ENCODE results near the gene SPINT3.
"Not testable (repeated sequence)": the region's sequence is repeated elsewhere in the genome, so short reads cannot be mapped to it uniquely, and the experiment has no call there.

The SPINT3 gene

GRCh38 chr20:45501600-45501999 lies 13.8 kb downstream of the SPINT3 start:
- no peak for DNase-seq

GRCh38 chr20:45500022-45500421 lies 15.4 kb downstream of the SPINT3 start:
- no peak for DNase-seq

- DNase-seq, result no peak
Observed at GRCh38 chr20:45497971-45498494, 17.4 kb downstream of the SPINT3 start.

GRCh38 chr20:45496166-45496565 lies 19.3 kb downstream of the SPINT3 start:
- DNase-seq, result no peak

- DNase-seq, result no peak
Observed at GRCh38 chr20:45495501-45495941, 19.9 kb downstream of the SPINT3 start.

- no peak for DNase-seq
Observed at GRCh38 chr20:45489083-45489531, 26.3 kb downstream of the SPINT3 start.

- no peak for DNase-seq
Observed at GRCh38 chr20:45487231-45487635, 28.2 kb downstream of the SPINT3 start.

GRCh38 chr20:45485388-45485787 lies 30.0 kb downstream of the SPINT3 start:
- DNase-seq, result no peak

GRCh38 chr20:45484676-45485075 lies 30.7 kb downstream of the SPINT3 start:
- no peak for DNase-seq

GRCh38 chr20:45479822-45480221 lies 35.6 kb downstream of the SPINT3 start:
- no peak for DNase-seq

GRCh38 chr20:45477530-45478148 lies 37.8 kb downstream of the SPINT3 start:
- DNase-seq, result not testable (repeated sequence)

GRCh38 chr20:45472286-45472685 lies 43.1 kb downstream of the SPINT3 start:
- not testable (repeated sequence) for DNase-seq

- DNase-seq, result peak; percentile 56
Observed at GRCh38 chr20:45470937-45471336, 44.5 kb downstream of the SPINT3 start.

GRCh38 chr20:45470262-45470931 lies 45.0 kb downstream of the SPINT3 start:
- DNase-seq, result peak; percentile 65

- no peak for DNase-seq
Observed at GRCh38 chr20:45469336-45470261, 45.8 kb downstream of the SPINT3 start, which contains the start of gene WFDC2. Gene WFDC2, plus strand, starts transcription at chr20:45469753. Its CDS starts 29 bp downstream, at chr20:45469782.

- no peak for DNase-seq
Observed at GRCh38 chr20:45467861-45468260, 47.6 kb downstream of the SPINT3 start.

GRCh38 chr20:45467172-45467571 lies 48.2 kb downstream of the SPINT3 start:
- DNase-seq, result no peak

GRCh38 chr20:45465491-45466266 lies 49.7 kb downstream of the SPINT3 start:
- DNase-seq, result no peak

GRCh38 chr20:45463709-45464108 lies 51.7 kb downstream of the SPINT3 start:
- no peak for DNase-seq

GRCh38 chr20:45462711-45463509 lies 52.5 kb downstream of the SPINT3 start:
- DNase-seq, result no peak
